ENCODE results near the gene GRIN3A.
"Not testable (repeated sequence)": the region's sequence is repeated elsewhere in the genome, so short reads cannot be mapped to it uniquely, and the experiment has no call there.

GRIN3A gene

DNA sequence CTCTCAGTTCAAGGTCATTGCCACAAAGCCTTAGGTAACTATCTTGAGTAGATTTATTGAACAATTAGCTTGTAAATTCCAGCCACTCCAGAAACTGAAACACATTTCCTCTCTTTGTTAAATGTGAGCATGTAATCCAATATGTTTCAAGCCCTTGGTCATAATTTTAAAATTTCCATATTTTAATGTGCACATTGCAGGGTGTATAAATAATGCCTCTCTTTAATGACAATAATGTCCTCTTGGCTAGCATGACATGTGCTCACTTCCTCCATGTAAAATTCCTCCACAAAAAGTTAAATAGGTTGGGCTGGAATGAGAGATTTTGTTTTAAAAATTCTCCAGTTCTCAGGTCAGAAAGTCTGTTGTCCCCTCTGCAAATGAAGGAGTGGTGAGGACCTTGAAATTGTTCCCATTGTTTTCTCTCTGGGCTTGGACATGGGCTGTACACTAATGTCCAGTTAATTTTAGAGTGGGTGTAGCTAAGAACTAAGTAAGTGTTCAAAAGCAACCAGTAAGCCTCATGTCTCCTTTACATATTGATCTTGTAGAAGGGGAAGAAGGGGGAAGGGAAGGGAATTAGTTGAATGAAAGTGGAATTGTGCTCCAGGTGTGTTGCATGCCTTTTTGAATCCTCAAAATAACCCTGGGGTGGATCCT, 146.5 kb downstream of the GRIN3A start:
- TF ChIP-seq, protein P1, sequence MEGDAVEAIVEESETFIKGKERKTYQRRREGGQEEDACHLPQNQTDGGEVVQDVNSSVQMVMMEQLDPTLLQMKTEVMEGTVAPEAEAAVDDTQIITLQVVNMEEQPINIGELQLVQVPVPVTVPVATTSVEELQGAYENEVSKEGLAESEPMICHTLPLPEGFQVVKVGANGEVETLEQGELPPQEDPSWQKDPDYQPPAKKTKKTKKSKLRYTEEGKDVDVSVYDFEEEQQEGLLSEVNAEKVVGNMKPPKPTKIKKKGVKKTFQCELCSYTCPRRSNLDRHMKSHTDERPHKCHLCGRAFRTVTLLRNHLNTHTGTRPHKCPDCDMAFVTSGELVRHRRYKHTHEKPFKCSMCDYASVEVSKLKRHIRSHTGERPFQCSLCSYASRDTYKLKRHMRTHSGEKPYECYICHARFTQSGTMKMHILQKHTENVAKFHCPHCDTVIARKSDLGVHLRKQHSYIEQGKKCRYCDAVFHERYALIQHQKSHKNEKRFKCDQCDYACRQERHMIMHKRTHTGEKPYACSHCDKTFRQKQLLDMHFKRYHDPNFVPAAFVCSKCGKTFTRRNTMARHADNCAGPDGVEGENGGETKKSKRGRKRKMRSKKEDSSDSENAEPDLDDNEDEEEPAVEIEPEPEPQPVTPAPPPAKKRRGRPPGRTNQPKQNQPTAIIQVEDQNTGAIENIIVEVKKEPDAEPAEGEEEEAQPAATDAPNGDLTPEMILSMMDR (IDR thresholded peaks at IDR 0.05; ENCODE audit: control insufficient read depth, extremely low read depth, insufficient read depth): no peak
- no peak overlapping the region for H3K4me3 ChIP-seq (ENCODE audit: low read depth, low read length)
- no peak for DNase-seq (ENCODE audit: low read depth)

DNA sequence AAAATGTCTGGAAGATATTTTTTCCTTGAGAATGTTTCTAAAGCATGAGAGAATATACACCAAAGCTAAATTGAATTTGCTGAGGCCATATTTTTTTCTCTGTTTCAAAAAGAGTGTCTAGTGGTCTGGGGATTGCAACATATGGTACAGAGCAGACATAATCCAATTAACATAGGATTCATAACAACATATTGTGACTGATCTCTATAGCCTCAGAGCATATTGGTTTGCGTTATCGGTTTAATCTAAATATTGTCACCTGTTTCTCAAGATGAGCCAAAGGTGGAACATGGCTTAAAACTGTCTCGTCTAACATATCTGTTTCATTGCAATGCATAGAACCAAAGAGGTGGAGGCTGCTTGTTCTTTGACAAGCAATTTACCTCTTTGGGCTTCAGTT, 147.5 kb downstream of the GRIN3A start:
- DNase-seq (ENCODE audit: low read depth): no peak
- no peak overlapping the region for H3K4me3 ChIP-seq (ENCODE audit: low read depth, low read length)
- TF ChIP-seq, protein P1 (IDR thresholded peaks at IDR 0.05; ENCODE audit: control insufficient read depth, extremely low read depth, insufficient read depth): no peak

DNA sequence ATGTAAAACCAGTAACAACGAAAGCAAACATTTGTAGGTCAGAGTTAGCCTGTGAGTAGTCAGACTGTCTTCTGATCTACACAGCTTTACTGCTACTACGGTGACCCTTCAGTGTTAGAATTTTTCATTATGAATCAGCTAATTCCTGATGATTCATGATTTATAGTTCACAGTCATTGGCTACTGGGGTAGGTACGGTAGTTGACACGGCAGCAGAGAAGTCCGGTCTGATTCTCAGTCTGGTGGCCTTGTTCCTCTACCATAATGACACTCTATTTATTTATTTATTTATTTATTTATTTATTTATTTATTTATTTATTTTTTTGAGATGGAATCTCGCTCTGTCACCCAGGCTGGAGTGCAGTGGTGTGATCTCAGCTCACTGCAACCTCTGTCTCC, 148.4 kb downstream of the GRIN3A start:
- H3K4me3 ChIP-seq (ENCODE audit: low read depth, low read length); DNase-seq (ENCODE audit: low read depth): not testable (repeated sequence)

DNA sequence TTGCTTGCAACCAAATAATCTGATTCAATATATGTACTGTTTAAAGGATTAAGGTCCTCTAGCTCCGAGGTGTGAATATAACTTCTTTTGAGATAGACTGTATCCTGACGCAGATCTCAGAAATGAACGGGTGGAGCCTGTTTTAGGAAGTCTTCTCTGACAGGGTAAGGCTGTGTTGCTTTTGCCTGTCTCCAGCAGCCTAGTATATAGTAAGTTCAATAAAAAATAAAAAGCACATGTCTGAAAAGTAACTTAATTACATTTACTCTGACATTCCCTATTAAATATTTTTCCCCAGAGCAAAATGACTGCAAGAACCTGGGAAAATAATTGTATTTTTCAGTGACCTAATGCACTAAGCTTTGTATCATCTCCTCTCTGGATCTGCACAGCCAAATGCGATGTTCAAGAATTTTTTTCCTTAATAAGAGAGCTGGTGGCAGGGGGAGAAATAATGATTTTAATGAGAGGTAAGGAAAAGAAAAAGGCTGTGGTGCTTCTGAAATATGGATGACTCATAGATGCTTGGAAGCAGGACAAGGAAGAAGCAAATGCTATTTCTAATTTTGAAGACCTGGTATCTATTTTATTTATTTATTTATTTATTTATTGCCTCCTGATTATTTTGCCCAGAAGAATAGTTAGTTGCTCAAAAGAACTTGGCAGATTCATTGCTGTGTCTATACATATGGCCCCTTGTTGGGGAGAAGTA, 151.0 kb downstream of the GRIN3A start:
- H3K4me3 ChIP-seq (ENCODE audit: low read depth, low read length): no peak overlapping the region
- DNase-seq (ENCODE audit: low read depth): no peak
- TF ChIP-seq, protein P1 (IDR thresholded peaks at IDR 0.05; ENCODE audit: control insufficient read depth, extremely low read depth, insufficient read depth): no peak

DNA sequence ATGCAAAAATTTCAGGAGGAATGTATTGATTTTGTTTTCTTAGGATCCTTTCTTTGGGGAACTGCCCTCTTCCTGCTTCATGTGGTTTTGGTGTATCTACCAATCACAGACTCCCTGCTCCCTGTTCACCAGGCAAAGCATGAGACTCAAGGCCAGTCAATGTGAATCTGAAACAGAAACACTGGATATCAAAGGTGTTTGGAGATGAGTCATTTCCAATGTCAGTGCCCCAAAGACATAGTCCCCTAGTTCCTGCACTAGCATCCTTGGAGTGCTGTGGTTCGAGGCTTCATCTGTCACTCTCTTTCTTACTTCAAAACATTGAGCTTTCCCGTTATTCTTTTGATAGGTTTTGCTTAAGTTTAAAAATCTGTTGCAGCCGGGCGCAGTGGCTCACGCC, 151.8 kb downstream of the GRIN3A start:
- TF ChIP-seq, protein P1 (IDR thresholded peaks at IDR 0.05; ENCODE audit: control insufficient read depth, extremely low read depth, insufficient read depth): no peak
- no peak for DNase-seq (ENCODE audit: low read depth)
- no peak overlapping the region for H3K4me3 ChIP-seq (ENCODE audit: low read depth, low read length)

DNA sequence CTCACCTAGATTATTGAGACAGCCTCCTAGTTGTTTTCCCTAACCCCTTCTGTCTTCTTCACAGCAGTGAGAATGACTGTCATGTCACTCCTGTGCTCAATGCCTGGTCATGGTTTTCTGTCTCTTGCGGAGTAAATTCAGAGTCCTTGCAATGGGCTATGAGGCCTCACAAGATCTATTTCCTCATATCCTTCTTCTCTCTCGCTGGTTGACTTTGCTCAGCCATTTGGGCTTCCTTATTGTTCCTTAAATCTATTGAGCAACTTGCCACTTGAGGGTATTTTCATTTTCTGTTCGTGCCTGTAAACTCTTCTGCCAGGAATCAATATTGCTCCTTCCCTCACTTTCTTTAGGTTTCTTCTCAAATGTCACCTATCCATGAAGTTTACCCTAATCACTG, 152.7 kb downstream of the GRIN3A start:
- no peak for DNase-seq (ENCODE audit: low read depth)
- TF ChIP-seq, protein P1 (IDR thresholded peaks at IDR 0.05; ENCODE audit: control insufficient read depth, extremely low read depth, insufficient read depth): no peak
- H3K4me3 ChIP-seq (ENCODE audit: low read depth, low read length): no peak overlapping the region

DNA sequence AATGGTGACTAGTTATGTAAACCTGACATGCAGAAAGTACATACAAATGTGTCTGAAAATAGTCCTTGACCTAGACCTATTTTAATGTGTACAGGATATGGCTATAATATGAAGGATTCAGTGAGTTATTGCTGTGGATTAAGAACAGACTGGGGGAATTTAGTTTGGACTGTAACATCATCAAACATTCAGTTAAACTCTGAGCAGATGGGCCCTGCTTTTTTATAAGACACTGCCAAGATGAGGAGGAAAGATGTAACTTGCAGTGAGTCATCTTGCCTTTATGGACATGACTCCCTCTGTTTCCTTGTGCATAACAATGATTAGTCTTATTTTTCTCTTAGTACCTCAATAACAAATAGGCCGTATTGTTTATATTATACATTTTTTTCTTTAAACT, 155.9 kb downstream of the GRIN3A start:
- no peak overlapping the region for H3K4me3 ChIP-seq (ENCODE audit: low read depth, low read length)
- DNase-seq (ENCODE audit: low read depth): no peak
- TF ChIP-seq, protein P1 (IDR thresholded peaks at IDR 0.05; ENCODE audit: control insufficient read depth, extremely low read depth, insufficient read depth): no peak

Data from LNCaP clone FGC (cell line).